HL-60/S4 treated with phorbol 12-myristate 13-acetate at 8.2 ng/mL for 4 days and 3 days (cell line): Measurements from ENCODE around the gene GLDC.
"Not testable (repeated sequence)": the region's sequence is repeated elsewhere in the genome, so short reads cannot be mapped to it uniquely, and the experiment has no call there.

Experiments used
- in situ Hi-C: fragments of 300-500 bp; cut with MboI; formaldehyde crosslinking; loops from 2 replicates; pipeline ENCODE4 v1.15.0; 2022; ENCODE audit warnings: low sequenced_read_pairs

The GLDC gene

GRCh38 chr9:6575324-6576034 is 70.0 kb downstream of the GLDC start:
- in situ Hi-C loops: loop anchor here (10.0 kb wide), 1 partner anchor 221 kb away; no protein-coding TSS in a partner anchor

GRCh38 chr9:6567140-6567591 is 78.4 kb downstream of the GLDC start:
- in situ Hi-C loops: no loop called here

- in situ Hi-C loops: no loop called here
Measured at GRCh38 chr9:6566409-6567139, 79.0 kb downstream of the GLDC start.

- in situ Hi-C loops: no loop called here
Measured at GRCh38 chr9:6565312-6565711, 80.2 kb downstream of the GLDC start.

- in situ Hi-C loops: no loop called here
Measured at GRCh38 chr9:6564868-6565267, 80.7 kb downstream of the GLDC start.

- in situ Hi-C loops: no loop called here
Measured at GRCh38 chr9:6564360-6564759, 81.2 kb downstream of the GLDC start.

- in situ Hi-C loops: no loop called here
Measured at GRCh38 chr9:6562871-6563430, 82.6 kb downstream of the GLDC start.

- in situ Hi-C loops: no loop called here
Measured at GRCh38 chr9:6562201-6562600, 83.3 kb downstream of the GLDC start.

- in situ Hi-C loops: no loop called here
Measured at GRCh38 chr9:6557883-6558616, 87.5 kb downstream of the GLDC start.

GRCh38 chr9:6553866-6554265 is 91.7 kb downstream of the GLDC start:
- in situ Hi-C loops: no loop called here

GRCh38 chr9:6552498-6553121 is 92.9 kb downstream of the GLDC start:
- in situ Hi-C loops: no loop called here

- in situ Hi-C loops: no loop called here
Measured at GRCh38 chr9:6552033-6552432, 93.5 kb downstream of the GLDC start.

- in situ Hi-C loops: no loop called here
Measured at GRCh38 chr9:6551136-6551535, 94.4 kb downstream of the GLDC start.

- in situ Hi-C loops: no loop called here
Measured at GRCh38 chr9:6549106-6549800, 96.3 kb downstream of the GLDC start.

GRCh38 chr9:6545017-6545691 is 100.4 kb downstream of the GLDC start:
- in situ Hi-C loops: no loop called here

- in situ Hi-C loops: no loop called here
Measured at GRCh38 chr9:6543204-6543603, 102.3 kb downstream of the GLDC start.

GRCh38 chr9:6542617-6543016 is 102.9 kb downstream of the GLDC start:
- in situ Hi-C loops: not testable (repeated sequence)

- in situ Hi-C loops: no loop called here
Measured at GRCh38 chr9:6538666-6539071, 106.9 kb downstream of the GLDC start.

- in situ Hi-C loops: no loop called here
Measured at GRCh38 chr9:6535594-6535993, 109.9 kb downstream of the GLDC start.
